Mesenchymal stem cell (in vitro differentiated cells and primary cell): ENCODE results near the gene FADS6.

Experiments
- DNase-seq: peaks from one replicate; pipeline ENCODE4 v3.0.0-alpha.2; 2013
- H2AFZ ChIP-seq: one replicate; pipeline ENCODE4 v1.6.1; 2013; ENCODE audit warnings: low read depth, mild to moderate bottlenecking, control low read depth, inconsistent platforms, low read length, moderate library complexity
- H2AK5ac ChIP-seq: 2 replicates; pipeline ENCODE4 v1.6.1; 2013; ENCODE audit warnings: low read length, moderate library complexity, mild to moderate bottlenecking, inconsistent platforms; ENCODE audit not compliant: severe bottlenecking
- H2BK120ac ChIP-seq: one replicate; pipeline ENCODE4 v1.6.1; 2013; ENCODE audit warnings: low read depth, mild to moderate bottlenecking, inconsistent platforms, low read length, moderate library complexity
- H2BK12ac ChIP-seq, 2 experiments: one replicate each; pipeline ENCODE4 v1.6.1; 2013; ENCODE audit warnings: inconsistent platforms in 2 of 2, low read length in 2 of 2, mild to moderate bottlenecking in 2 of 2, moderate library complexity in 2 of 2, control low read depth in 1 of 2
- H2BK15ac ChIP-seq: one replicate; pipeline ENCODE4 v1.6.1; 2013; ENCODE audit warnings: mild to moderate bottlenecking, low read depth, inconsistent platforms; ENCODE audit not compliant: poor library complexity, severe bottlenecking
- H2BK5ac ChIP-seq: 2 replicates; pipeline ENCODE4 v1.6.1; 2013; ENCODE audit warnings: low read depth, mild to moderate bottlenecking, low read length, control low read depth, inconsistent platforms; ENCODE audit not compliant: poor library complexity, severe bottlenecking
- H3K14ac ChIP-seq, 2 experiments: one replicate each; pipeline ENCODE4 v1.6.1; 2013; ENCODE audit warnings: inconsistent platforms in 2 of 2, low read length in 2 of 2, control low read depth in 1 of 2, mild to moderate bottlenecking in 1 of 2, moderate library complexity in 1 of 2
- H3K18ac ChIP-seq, 2 experiments: one replicate each; pipeline ENCODE4 v1.6.1; 2013; ENCODE audit warnings: inconsistent platforms in 2 of 2, low read length in 2 of 2, control low read depth in 1 of 2, low read depth in 1 of 2, mild to moderate bottlenecking in 1 of 2
- H3K23ac ChIP-seq, 2 experiments: one replicate each; pipeline ENCODE4 v1.6.1; 2013; ENCODE audit warnings: inconsistent platforms in 2 of 2, low read length in 2 of 2, mild to moderate bottlenecking in 2 of 2, moderate library complexity in 2 of 2, control low read depth in 1 of 2
- H3K27ac ChIP-seq: 2 replicates; pipeline ENCODE4 v1.5.1; 2013; ENCODE audit warnings: mild to moderate bottlenecking, moderate library complexity, low read length, control low read depth, inconsistent platforms; ENCODE audit not compliant: poor library complexity, severe bottlenecking
- H3K27me3 ChIP-seq, 2 experiments: 2 replicates each; pipeline versions ENCODE4 v1.6.1 to v1.7.0; 2013; ENCODE audit warnings: low read length in 2 of 2, mild to moderate bottlenecking in 2 of 2, moderate library complexity in 2 of 2, control low read depth in 1 of 2, inconsistent platforms in 1 of 2; ENCODE audit not compliant: control insufficient read depth in 1 of 2, insufficient read depth in 1 of 2
- H3K36me3 ChIP-seq, 2 experiments: 2 replicates each; pipeline versions ENCODE4 v1.6.1 to v1.7.0; 2013; ENCODE audit warnings: low read length in 2 of 2, control low read depth in 1 of 2, inconsistent platforms in 1 of 2, low read depth in 1 of 2, mild to moderate bottlenecking in 1 of 2; ENCODE audit not compliant: insufficient read depth in 2 of 2, control insufficient read depth in 1 of 2
- H3K4ac ChIP-seq, 2 experiments: one replicate each; pipeline ENCODE4 v1.6.1; 2013; ENCODE audit warnings: inconsistent platforms in 2 of 2, low read length in 2 of 2, mild to moderate bottlenecking in 2 of 2, moderate library complexity in 2 of 2, control low read depth in 1 of 2, low read depth in 1 of 2
- H3K4me1 ChIP-seq: 2 replicates; pipeline ENCODE4 v1.6.1; 2013; ENCODE audit warnings: low read depth, low read length, control low read depth; ENCODE audit not compliant: control insufficient read depth, insufficient read depth
- H3K4me2 ChIP-seq: 2 replicates; pipeline ENCODE4 v1.6.1; 2013; ENCODE audit warnings: low read length, mild to moderate bottlenecking, inconsistent platforms; ENCODE audit not compliant: poor library complexity, severe bottlenecking
- H3K4me3 ChIP-seq, 2 experiments: 2 replicates each; pipeline versions ENCODE4 v1.5.1 to v1.7.0; 2013; ENCODE audit warnings: low read length in 2 of 2, mild to moderate bottlenecking in 2 of 2, control low read depth in 1 of 2, low read depth in 1 of 2; ENCODE audit not compliant: insufficient read depth in 1 of 2
- H3K79me1 ChIP-seq: replicated peaks from 2 replicates; pipeline ENCODE4 v1.6.1; 2013; ENCODE audit warnings: mild to moderate bottlenecking, control low read depth, low read length, inconsistent platforms; ENCODE audit not compliant: poor library complexity, severe bottlenecking
- H3K9ac ChIP-seq: 2 replicates; pipeline ENCODE4 v1.7.0; 2013; ENCODE audit warnings: mild to moderate bottlenecking, low read length, moderate library complexity
- H3K9me3 ChIP-seq: 2 replicates; pipeline ENCODE4 v1.7.0; 2013; ENCODE audit warnings: mild to moderate bottlenecking, low read length; ENCODE audit not compliant: control insufficient read depth
- H4K8ac ChIP-seq: one replicate; pipeline ENCODE4 v1.6.1; 2013; ENCODE audit warnings: inconsistent platforms, mild to moderate bottlenecking, low read length, moderate library complexity
- H4K91ac ChIP-seq: one replicate; pipeline ENCODE4 v1.6.1; 2013; ENCODE audit warnings: mild to moderate bottlenecking, low read length, inconsistent platforms
- WGBS: methylation state at CpG from one replicate; pipeline ENCODE4 v1.1.7; 2013; ENCODE audit warnings: mixed read lengths; 5-methylcytosine and 5-hydroxymethylcytosine counted together

FADS6 gene

GRCh38 chr17:74860872-74861661 is 32.4 kb downstream of the FADS6 start:
- Histone ChIP-seq H3K23ac (peak overlapping the region in 1 of 2 experiments; percentile 75), H3K4me2 (peak overlapping the region; percentile 71), H3K79me1 (peaks cover 2% of the 10 kb centered on the region), H2AK5ac (no peak overlapping the region), H2AFZ (no peak overlapping the region), H3K4me1 (peaks cover 39% of the 10 kb centered on the region), H3K27me3 (peaks cover 49 to 51% of the 10 kb centered on the region in 2 experiments), H3K36me3 (peaks cover 18 to 31% of the 10 kb centered on the region in 2 experiments), H3K18ac (no peak overlapping the region), H4K8ac (no peak overlapping the region), H2BK120ac (no peak overlapping the region), H3K9me3 (no peaks in the 10 kb centered on the region), H2BK15ac (no peak overlapping the region), H3K4ac (no peak overlapping the region), H2BK5ac (no peak overlapping the region), H3K9ac (no peak overlapping the region), H3K14ac (no peak overlapping the region), H3K27ac (no peak overlapping the region), H4K91ac (no peak overlapping the region), H2BK12ac (no peak overlapping the region), H3K4me3 (no peak overlapping the region)
- 5% methylated on average over 54 of the region's 96 CpGs for WGBS
- DNase-seq, result no peak

GRCh38 chr17:74860229-74860871 is 33.1 kb downstream of the FADS6 start:
- no peak overlapping the region for H3K14ac ChIP-seq

GRCh38 chr17:74859459-74860228 is 33.8 kb downstream of the FADS6 start, which contains the start of gene GRIN2C:
Gene GRIN2C (minus strand): TSS chr17:74859885. CDS start chr17:74855092, 4,793 bp downstream.
- DNase-seq, result no peak
- H3K9me3 ChIP-seq, result no peaks in the 10 kb centered on the region

More at GRCh38 chr17:74860229-74860871, 33.1 kb downstream of the FADS6 start:
- no peak overlapping the region for H4K91ac ChIP-seq
- no peak overlapping the region for H2AFZ ChIP-seq
- WGBS, result 5% methylated on average over 43 of the region's 44 CpGs
- no peak overlapping the region for H2BK12ac ChIP-seq
- peaks cover 2% of the 10 kb centered on the region for H3K79me1 ChIP-seq
- no peaks in the 10 kb centered on the region for H3K9me3 ChIP-seq
- peaks cover 39% of the 10 kb centered on the region for H3K4me1 ChIP-seq
- no peak for DNase-seq
- H3K27me3 ChIP-seq, result peaks cover 56 to 58% of the 10 kb centered on the region in 2 experiments
- no peak overlapping the region for H3K4ac ChIP-seq
- no peak overlapping the region for H3K27ac ChIP-seq
- H2BK15ac ChIP-seq, result no peak overlapping the region
- H2AK5ac ChIP-seq, result no peak overlapping the region
- no peak overlapping the region for H2BK5ac ChIP-seq
- H3K18ac ChIP-seq, result no peak overlapping the region
- no peak overlapping the region for H3K4me3 ChIP-seq
- H2BK120ac ChIP-seq, result no peak overlapping the region
- H4K8ac ChIP-seq, result no peak overlapping the region
- H3K4me2 ChIP-seq, result peak overlapping the region; percentile 71
- no peak overlapping the region for H3K9ac ChIP-seq
- peaks cover 14 to 24% of the 10 kb centered on the region in 2 experiments for H3K36me3 ChIP-seq
- no peak overlapping the region for H3K23ac ChIP-seq

More at GRCh38 chr17:74859459-74860228, 33.8 kb downstream of the FADS6 start, which contains the start of gene GRIN2C:
- WGBS, result 10% methylated on average over 34 of the region's 72 CpGs
- Histone ChIP-seq H2BK5ac (no peak within 1 kb of the TSS), H3K79me1 (peaks cover 2% of the 10 kb centered on the region), H2AFZ (no peak within 1 kb of the TSS), H2BK12ac (no peak within 1 kb of the TSS), H3K36me3 (peaks cover 12 to 22% of the 10 kb centered on the region in 2 experiments), H2BK15ac (no peak within 1 kb of the TSS), H3K27ac (no peak within 1 kb of the TSS), H3K4me3 (peak within 1 kb of the TSS in 1 of 2 experiments; percentile 34), H2AK5ac (no peak within 1 kb of the TSS), H3K4ac (no peak within 1 kb of the TSS), H3K23ac (no peak within 1 kb of the TSS), H3K18ac (no peak within 1 kb of the TSS), H3K4me1 (peaks cover 36% of the 10 kb centered on the region), H4K91ac (no peak within 1 kb of the TSS), H3K9ac (no peak within 1 kb of the TSS), H2BK120ac (no peak within 1 kb of the TSS), H3K27me3 (peaks cover 63 to 65% of the 10 kb centered on the region in 2 experiments), H3K14ac (no peak within 1 kb of the TSS), H3K4me2 (peak within 1 kb of the TSS; percentile 71), H4K8ac (no peak within 1 kb of the TSS)
